ENCODE measurements around the gene NIPBL.
"Not testable (repeated sequence)": the region's sequence is repeated elsewhere in the genome, so short reads cannot be mapped to it uniquely, and the experiment has no call there.

NIPBL gene

DNA sequence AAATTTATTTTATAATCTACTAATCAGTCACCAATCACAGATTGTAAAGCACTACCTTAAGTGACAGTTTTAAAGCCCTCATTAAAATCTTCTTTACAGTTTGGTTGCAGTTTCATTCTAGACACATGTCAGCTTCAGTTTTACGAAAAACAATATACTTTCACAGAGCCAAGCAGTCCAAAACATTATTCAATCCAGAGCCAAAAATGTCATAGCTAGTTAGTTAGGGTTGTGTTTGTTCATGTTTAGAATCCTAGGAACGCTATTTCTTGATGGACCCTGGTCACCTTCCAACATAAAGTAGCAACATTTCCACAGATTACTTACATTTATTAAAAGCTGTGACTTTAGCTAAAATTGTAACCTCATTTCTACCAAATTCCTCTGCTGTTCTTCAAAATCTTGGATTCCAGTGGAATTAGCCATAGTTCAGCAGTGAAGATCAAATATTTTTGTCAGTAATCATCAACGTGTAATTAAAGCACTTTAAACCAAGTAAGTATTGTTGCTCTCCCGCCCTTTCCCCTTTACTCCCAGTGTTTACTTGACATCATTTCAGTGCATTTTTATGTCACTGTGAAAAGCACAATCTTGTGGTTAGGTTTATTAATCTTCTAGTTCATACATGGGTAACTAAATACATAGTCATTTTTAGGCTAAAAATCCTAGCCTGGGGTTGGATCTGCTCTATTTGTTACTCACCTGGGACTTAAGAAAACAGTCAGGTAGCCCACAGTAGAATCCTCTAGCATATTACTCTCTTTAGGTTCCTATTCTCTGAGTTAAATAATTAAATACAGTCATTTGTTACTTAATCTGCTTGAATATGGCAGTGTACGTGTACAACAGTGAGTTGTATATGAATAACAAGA, 74.3 kb downstream of the NIPBL start:
- DNase-seq = no peak

DNA sequence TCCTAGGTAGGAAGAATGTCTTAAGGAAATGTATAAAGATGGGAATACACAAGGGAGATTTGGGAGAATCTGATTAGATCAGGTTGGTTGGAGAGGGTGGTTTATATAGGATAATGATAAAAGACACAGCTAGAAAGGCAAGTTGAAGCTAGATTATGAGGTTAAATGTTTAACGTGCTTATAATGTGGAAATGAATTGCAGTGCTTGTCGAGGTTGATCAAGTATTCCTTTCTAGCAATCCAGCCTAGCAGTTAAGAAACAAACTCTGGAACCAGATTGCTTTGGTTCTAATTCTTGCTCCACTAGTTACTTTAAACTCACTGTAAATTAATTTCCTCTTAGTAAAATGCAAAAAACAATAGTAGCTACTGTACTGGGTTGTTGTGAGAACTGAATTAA, 76.5 kb downstream of the NIPBL start:
- DNase-seq = no peak

DNA sequence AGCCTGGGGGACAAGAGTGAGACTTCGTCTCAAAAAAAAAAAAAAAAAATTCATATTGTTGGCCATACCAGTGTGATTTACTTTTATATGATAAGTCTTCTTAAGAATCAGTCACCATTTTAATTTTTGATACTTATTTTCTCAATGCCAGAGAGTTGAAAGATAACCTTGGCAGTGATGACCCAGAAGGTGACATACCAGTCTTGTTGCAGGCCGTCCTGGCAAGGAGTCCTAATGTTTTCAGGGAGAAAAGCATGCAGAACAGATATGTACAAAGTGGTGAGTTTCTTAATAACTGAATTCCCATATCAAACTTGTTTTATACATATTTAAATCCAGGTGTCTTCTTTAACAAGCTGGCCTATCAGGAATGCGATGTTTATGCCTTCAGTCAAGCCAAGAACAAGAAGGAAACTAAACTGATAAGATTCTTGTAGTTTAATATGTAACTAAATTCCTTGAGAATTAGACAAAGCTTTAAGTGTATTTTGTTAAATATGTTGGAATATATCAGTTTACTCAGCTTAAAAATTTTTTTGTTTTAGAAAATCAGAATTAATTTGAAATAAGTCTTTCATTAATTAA, 81.5 kb downstream of the NIPBL start:
- DNase-seq = no peak

DNA sequence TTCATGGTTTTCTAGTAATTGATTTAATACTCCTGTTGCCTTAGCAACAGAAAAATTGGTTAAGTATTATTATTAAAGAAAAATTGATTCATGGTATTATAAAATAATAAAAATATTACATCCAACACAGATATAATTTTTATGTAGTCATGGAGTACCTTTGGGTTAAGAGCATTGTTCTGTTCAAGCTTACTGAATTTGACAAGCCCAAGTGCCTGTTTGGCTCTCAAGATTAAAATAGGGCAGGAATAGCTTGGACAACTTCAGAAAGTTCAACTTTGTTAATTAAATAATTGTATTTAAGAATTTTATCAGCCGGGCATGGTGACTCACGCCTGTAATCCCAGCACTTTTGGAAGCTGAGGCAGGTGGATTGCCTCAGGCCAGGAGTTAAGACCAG, 82.0 kb downstream of the NIPBL start:
- DNase-seq = no peak

DNA sequence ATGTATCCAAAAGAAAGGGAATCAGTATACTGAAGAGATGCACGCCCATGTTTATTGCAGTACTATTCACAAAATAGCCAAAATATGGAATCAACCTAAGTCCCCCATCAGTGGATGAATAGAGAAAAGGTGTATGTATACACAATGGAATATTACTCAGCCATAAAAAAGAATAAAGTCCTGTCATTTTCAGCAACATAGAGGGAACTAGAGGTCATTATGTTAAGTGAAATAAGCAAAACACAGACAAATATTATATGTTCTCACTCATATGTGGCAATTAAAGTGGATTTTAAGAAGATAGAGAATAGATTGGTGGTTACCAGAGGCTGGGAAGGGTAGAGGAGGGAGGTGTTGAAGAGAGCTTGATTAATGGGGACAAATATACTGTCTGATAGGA, 88.6 kb downstream of the NIPBL start:
- no peak for DNase-seq

DNA sequence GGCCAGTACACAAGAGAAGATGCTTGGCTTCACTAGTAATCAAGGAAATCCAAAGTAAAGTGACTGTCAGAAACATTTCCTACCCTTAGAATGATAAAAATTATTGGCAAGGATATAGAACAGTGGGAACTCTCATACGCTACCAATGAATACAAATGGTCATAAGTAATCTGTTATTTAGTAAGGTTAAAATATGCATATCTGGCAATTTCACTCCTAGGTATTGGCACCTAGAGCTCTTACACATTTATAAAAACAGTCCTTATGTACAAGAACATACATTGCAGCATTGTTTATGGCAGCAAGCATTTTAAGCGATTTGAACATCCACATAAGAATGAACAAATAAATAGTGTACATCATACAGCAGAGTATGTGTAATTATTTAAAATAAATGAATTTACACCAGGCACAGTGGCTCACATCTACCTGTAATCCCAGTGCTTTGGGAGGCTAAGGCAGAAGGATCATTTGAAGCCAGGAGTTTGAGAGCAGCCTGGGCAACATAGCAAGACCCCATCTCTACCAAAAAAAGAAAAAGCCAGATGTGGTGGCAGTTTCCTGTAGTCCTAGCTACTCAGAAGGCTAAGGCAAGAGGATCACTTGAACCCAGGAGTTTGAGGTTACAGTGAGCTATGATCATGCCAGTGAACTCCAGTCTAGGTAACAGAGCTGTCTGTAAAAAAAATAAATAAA, 93.3 kb downstream of the NIPBL start:
- no peak for DNase-seq

DNA sequence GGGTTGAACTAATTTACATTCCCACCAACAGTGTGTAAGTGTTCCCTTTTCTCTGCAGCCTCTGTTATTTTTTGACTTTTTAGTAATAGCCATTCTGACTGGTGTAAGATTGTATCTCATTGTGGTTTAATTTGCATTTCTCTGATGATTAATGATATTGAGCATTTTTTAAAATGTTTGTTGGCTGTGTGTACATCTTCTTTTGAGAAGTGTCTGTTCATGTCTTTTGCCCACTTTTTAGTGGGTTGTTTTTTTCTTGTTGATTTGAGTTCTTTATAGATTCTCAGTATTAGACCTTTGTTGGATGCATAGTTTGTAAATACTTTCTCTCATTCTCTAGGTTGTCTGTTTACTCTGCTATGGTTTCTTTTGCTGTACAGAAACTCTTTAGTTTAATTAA, 101.6 kb downstream of the NIPBL start:
- no peak for DNase-seq

DNA sequence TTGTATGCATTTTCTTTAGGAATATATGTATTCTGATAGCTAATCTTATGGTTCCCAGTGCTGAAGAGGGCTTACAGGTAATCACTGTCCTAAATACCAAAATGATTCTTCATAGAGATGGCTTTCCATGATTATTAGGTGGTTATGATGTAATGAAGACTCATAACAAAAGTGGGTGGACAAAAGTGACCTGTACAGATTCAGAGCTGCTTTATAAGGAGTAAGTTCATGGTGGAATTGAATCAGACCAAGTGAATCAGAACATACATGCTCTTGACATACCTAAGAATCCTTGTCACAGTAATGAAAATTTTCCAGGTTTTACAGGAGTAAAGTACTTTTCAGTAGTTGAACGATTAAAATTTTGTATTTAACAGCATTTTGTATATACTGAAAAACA, 105.6 kb downstream of the NIPBL start:
- DNase-seq = no peak

DNA sequence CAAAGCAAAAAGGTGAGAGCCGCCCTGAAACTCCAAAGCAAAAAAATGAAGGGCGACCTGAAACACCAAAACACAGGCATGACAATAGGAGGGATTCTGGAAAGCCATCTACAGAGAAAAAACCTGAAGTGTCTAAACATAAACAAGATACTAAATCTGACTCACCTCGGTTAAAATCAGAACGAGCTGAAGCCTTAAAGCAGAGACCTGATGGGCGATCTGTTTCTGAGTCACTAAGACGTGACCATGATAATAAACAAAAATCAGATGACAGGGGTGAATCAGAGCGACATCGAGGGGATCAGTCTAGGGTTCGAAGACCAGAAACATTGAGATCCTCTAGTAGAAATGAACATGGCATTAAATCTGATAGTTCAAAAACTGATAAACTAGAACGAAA, 108.8 kb downstream of the NIPBL start:
- no peak for DNase-seq

DNA sequence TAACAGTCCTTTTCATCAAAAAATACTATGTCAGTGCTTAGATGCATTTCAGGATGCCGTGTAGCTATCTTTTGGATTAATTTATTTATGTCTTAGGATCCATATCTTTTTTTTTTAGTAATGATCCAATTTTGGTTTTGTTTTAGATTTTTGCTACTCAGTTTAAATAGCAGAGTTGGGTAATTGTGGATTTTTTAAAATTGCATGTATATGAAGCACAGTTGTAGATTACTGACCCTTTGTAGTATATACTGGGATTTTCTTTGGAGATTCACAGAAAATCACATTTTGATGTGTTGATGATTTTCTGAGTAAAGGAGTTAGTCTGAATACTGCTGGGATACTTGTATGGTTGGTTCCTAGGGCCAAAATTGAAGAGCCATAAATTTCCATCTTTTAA, 111.8 kb downstream of the NIPBL start:
- DNase-seq = no peak

DNA sequence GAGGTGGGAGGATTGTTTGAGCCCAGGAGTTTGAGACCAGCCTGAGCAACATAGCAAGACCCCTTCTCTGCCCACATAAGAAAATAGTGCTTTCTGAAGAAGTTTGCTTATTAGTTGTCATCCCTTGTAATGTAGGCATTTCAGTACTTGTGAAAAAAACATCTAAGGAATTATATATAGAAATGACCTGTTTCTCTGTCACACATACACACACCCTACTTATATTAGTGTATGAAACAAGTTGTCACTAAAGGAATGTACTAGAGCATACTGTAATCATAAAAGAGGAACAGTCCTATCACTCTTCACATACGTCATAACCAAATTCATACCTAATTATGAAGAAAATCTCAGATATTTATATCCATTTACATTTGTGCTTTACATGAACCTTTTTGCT, 122.0 kb downstream of the NIPBL start:
- no peak for DNase-seq

DNA sequence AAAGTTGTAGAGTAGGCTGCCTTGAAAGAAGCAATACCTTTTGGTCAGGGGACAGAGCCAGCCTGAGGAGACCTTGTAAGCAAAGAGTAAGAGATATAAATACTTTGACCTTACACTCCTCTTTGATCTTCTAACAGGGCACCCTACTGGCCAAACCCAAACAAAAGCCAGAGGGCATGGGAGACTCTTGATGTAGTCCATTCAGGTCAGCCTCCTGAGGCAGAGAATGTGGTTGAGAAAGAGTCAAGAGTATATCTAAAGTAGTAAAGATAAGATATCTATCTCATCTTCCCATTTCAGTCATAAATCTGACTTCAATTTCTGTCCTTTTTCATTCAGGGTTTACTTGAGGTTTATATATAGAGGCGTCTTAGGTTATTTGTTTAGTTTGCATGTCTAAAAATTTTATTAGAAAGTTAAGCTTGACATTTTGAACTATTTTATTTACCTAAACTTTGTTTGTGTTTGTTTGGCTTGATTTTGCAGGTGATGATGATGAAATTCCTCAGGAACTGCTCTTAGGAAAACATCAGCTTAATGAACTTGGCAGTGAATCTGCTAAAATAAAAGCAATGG, 125.7 kb downstream of the NIPBL start:
- no peak for DNase-seq

DNA sequence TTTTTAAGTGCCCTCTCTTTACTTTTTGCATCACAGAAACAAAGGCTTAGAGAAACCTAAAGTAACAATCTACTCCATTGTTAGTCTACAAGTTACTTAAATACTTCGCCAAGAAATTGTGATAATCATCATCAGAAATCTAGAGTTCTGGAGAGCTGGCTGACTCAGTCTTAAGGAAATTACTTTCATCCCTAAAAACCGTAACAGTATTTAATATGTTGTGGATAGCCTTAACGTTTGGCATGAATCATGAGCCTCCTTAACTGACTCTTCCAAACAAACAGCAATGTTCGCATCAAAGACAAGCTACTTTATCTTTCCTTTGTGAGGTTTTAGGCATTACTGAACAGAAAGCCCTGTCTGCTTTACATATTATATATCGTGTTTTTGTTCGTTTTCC, 128.7 kb downstream of the NIPBL start:
- no peak for DNase-seq

DNA sequence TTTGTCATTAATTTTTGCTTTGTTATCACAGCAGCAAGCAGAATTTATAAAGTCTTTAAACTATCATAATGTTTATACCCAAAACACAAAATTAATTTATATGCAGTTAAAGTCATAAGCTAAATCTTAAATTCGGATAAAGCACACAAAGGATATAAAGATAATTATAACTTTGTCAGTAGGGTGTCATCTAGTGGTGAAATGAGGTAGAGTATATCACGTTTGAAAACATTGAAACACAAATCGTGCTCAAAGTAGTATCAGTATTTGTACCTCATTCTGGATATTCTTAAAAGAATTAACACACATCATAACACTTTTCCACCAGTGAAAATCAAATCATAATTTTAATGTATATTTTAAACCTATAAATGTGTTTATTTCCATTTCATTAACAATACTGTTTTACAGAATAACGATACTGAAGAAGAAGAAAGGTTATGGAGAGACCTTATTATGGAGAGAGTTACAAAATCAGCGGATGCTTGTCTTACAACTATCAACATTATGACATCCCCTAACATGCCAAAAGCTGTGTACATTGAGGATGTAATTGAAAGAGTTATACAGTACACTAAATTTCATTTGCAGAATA, 129.5 kb downstream of the NIPBL start:
- no peak for DNase-seq

DNA sequence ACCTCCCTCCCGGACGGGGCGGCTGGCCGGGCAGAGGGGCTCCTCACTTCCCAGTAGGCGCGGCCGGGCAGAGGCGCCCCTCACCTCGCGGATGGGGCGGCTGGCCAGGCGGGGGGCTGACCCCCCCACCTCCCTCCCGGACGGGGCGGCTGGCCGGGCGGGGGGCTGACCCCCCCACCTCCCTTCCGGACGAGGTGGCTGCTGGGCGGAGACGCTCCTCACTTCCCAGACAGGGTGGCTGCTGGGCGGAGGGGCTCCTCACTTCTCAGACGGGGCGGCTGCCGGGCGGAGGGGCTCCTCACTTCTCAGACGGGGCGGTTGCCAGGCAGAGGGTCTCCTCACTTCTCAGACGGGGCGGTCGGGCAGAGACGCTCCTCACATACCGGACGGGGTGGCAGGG, 136.6 kb downstream of the NIPBL start:
- DNase-seq = not testable (repeated sequence)

DNA sequence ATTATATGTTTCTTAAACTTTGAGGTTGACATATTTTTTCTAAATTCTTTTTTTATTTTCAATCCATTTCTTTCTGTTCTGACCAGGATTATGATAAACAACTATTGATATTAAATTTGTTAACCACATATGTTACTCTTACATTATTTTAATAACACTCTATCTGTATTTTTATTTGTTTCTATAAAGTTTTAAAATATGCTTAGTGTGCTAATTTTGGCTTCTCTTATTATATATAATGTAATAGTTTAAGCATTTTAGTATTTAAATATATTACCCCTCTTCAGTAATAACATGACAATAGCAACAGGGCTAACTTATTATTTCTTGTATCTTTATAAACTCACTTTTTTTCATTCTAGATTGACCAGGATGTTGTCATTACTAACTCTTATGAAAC, 137.8 kb downstream of the NIPBL start:
- no peak for DNase-seq

DNA sequence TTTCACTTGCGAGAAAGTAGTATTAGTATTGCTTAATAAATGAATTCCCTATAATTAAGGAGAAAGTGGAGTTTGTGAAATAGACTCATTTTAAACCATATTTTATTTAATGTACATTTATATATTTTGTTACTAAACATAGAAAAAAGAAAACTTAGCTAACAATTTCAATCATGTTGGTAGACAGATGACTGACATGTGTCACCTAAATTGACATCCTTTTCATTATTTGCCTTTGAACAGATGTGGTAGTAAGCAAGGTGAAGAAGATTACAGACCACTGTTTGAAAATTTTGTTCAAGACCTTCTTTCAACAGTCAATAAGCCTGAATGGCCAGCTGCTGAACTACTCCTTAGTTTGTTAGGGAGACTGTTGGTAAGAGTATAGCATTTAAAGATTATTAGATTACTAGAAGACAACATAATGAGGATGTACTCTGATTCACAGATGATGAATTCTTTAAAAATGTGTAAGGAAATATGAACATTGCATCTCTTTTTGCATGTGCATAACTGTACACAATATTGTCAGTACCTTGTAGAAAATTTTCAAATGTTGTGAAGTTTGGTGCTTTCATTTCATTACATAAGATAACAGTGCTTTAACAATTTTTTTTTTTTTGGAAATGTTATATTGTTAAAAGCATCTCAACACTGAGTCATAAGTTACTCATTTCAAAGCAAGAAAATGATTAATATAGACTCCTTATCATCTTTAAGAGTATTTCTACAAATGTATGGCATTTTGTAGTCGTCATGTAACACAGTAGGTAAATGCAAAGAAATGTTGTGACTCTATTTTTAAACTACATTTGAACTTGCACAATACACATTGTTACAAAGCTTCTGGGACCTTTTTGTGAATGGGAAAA, 139.5 kb downstream of the NIPBL start:
- DNase-seq = no peak

DNA sequence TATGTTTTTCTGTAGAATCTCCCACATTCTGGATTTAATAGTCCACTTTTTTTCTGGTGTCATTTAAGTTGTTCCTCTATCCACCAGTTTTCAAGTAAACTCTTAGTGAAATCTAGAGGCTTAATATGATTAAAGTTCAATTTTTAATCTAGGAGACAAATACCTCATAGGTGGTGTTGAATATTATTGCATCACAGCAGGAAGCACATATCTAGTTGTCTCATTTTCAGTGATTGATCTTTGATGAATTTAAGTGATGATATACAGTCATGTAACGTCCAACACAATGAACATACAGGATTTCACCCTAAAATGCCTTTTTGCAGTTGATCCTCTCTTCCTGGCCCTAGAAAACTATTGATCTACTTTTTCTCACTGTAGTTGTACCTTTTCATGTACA, 152.3 kb downstream of the NIPBL start:
- DNase-seq = no peak

DNA sequence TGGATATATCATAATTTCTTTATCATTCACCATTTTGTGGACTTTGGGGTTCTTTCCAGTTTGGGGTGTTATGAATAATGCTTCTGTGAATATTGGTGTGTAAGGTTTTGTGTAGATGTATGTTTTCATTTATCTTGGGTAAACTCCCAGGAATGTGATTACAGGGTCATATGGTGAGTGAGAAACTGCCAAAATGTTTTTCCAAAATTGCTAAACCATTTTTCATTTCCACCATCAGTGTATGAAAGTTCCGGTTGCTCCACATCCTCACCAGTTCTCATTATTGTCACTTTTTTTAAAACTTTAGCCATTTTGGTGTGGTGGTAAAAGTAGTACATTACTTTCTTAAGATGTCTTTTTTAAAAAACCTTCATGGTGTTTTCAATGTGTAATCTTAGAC, 152.9 kb downstream of the NIPBL start:
- no peak for DNase-seq

DNA sequence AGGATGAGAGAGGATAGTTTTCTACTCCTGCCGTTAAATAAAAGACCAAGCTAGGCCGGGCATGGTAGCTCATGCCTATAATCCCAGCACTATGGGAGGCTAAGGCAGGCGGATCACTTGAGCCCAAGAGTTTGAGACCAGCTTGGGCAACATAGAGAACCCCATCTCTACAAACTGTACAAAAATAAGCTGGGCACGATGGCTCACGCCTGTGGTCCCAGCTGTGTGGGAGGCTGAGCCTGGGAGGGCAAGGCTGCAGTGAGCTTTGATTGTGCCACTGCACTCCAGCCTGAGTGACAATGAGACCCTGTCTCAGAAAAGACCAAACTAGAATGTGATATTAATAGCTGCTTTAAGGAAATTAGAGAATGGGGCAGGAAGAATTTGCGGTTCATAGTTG, 158.4 kb downstream of the NIPBL start:
- DNase-seq = no peak

DNA sequence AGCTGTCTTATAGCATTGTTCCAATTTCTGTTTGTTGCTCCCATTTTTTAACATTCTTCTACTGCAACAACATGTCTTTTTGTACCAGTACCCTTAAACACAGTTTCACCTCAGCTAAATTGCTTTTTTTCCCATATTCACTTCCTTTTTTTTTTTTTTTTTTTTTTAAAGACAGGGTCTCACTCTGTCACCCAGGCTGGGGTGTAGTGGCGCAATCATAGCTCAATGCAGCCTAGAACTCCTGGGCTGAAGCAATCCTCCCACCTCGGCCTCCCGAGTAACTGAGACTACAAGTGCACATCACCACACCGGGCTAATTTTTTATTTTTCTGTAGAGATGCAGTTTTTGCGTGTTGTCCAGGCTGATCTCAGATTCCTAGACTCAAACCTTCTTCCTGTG, 161.3 kb downstream of the NIPBL start:
- DNase-seq = no peak

DNA sequence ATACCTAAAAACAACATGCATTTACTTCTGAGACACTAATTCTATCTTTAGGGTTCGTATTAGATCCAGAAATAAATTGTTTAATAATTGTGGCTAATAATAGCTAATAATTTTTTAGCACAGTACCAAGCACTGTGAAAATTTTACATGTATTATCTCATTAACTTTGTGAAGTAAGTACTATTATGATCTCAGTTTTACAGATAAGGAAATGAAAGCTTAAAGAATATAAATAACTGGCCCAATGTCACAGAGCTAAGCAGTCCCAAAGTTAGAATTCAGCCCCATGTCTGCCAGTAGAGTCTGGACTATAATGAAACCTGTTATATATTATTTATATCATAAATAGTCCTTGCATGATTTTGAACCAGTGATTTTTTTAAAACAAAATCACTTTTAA, 163.3 kb downstream of the NIPBL start:
- DNase-seq = no peak

All from left hindlimb (tissue), 1 donor.